ENCODE measurements around the gene EPN1. TPM values are rescaled to one million over a fixed set of nuclear protein-coding genes. Genes with fewer than 3 reads are reported as not detected.
A peak's percentile ranks its signal among the peaks of the same experiment; 100 is the strongest.

Gene EPN1
- total RNA-seq, 3 donors from 2014 or later (not counting 1 experiment from before 2014, with no cell fraction given): 47.6 to 56.4 (median 51.8) TPM

- Histone ChIP-seq H3K27me3 (ENCODE audit: control insufficient read depth, insufficient read depth, low read length) (no peaks in the 10 kb centered on the region), H3K4me3 (ENCODE audit: low read length) (no peak overlapping the region), H3K4me1 (ENCODE audit: control insufficient read depth, insufficient read depth, low read length) (peaks cover 14% of the 10 kb centered on the region), H3K27ac (ENCODE audit: low read length) (no peak overlapping the region), H3K36me3 (ENCODE audit: control insufficient read depth, insufficient read depth, low read length) (peaks cover 60% of the 10 kb centered on the region), H3K9me3 (ENCODE audit: control insufficient read depth, insufficient read depth, low read length) (no peaks in the 10 kb centered on the region)
- H3K27ac Mint-ChIP-seq: peak overlapping the region in 1 of 2 donors; percentile 22
- H3K36me3 Mint-ChIP-seq: no peaks in the 10 kb centered on the region
- ATAC-seq (no peak), DNase-seq (no peak)
- TF ChIP-seq, protein P1, sequence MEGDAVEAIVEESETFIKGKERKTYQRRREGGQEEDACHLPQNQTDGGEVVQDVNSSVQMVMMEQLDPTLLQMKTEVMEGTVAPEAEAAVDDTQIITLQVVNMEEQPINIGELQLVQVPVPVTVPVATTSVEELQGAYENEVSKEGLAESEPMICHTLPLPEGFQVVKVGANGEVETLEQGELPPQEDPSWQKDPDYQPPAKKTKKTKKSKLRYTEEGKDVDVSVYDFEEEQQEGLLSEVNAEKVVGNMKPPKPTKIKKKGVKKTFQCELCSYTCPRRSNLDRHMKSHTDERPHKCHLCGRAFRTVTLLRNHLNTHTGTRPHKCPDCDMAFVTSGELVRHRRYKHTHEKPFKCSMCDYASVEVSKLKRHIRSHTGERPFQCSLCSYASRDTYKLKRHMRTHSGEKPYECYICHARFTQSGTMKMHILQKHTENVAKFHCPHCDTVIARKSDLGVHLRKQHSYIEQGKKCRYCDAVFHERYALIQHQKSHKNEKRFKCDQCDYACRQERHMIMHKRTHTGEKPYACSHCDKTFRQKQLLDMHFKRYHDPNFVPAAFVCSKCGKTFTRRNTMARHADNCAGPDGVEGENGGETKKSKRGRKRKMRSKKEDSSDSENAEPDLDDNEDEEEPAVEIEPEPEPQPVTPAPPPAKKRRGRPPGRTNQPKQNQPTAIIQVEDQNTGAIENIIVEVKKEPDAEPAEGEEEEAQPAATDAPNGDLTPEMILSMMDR (IDR thresholded peaks at IDR 0.05): no peak
- intact Hi-C loops (cut with micrococcal nuclease): no loop called here
- peaks cover 17 to 27% of the 10 kb centered on the region in 2 donors for H3K4me1 Mint-ChIP-seq
- H3K9me3 Mint-ChIP-seq: no peaks in the 10 kb centered on the region
- whole genome bisulfite sequencing (ENCODE audit: insufficient coverage): 91% methylated on average over 42 of the region's 43 CpGs
- no peak overlapping the region for H3K4me3 Mint-ChIP-seq
- no peaks in the 10 kb centered on the region for H3K27me3 Mint-ChIP-seq (ENCODE audit: low read depth in 2 of 2)
Measured at GRCh38 chr19:55669418-55670279, 5.4 kb upstream of the EPN1 start.

- peak overlapping the region; percentile 34 to 60 for H3K27ac Mint-ChIP-seq
- 89% methylated on average over 23 of the region's 23 CpGs for WGBS (ENCODE audit: insufficient coverage)
- H3K4me3 ChIP-seq (ENCODE audit: low read length): no peak overlapping the region
- H3K9me3 Mint-ChIP-seq: no peaks in the 10 kb centered on the region
- intact Hi-C loops (cut with micrococcal nuclease): no loop called here
- no peaks in the 10 kb centered on the region for H3K27me3 Mint-ChIP-seq (ENCODE audit: low read depth in 2 of 2)
- H3K36me3 Mint-ChIP-seq: no peaks in the 10 kb centered on the region
- ATAC-seq (no peak), DNase-seq (peak in 1 of 2 donors; percentile 47)
- TF ChIP-seq, protein P1 (IDR thresholded peaks at IDR 0.05): no peak
- peaks cover 56% of the 10 kb centered on the region for H3K36me3 ChIP-seq (ENCODE audit: control insufficient read depth, insufficient read depth, low read length)
- H3K9me3 ChIP-seq (ENCODE audit: control insufficient read depth, insufficient read depth, low read length): no peaks in the 10 kb centered on the region
- no peaks in the 10 kb centered on the region for H3K27me3 ChIP-seq (ENCODE audit: control insufficient read depth, insufficient read depth, low read length)
- no peak overlapping the region for H3K4me3 Mint-ChIP-seq
- H3K4me1 ChIP-seq (ENCODE audit: control insufficient read depth, insufficient read depth, low read length): peaks cover 17% of the 10 kb centered on the region
- H3K27ac ChIP-seq (ENCODE audit: low read length): no peak overlapping the region
- peaks cover 20 to 32% of the 10 kb centered on the region in 2 donors for H3K4me1 Mint-ChIP-seq
Measured at GRCh38 chr19:55670280-55671053, 4.6 kb upstream of the EPN1 start.

DNA sequence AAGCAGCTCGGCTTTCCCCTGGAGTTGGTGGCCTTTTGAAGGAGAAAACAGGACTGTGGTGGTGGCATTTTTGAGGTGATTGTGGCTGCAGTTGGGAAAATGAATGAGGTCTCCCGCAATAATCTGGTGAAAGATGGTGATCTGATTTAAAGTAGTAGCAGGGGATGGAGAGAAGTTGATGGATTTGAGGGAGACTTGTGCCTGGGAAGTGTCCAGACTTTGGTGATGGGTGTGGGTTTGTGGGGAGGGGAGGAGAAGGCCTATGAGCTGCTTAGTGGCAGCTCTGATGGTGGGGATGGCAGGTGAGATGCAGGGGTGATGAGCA is 4.0 kb upstream of the EPN1 start:
- Histone ChIP-seq H3K9me3 (ENCODE audit: control insufficient read depth, insufficient read depth, low read length) (no peaks in the 10 kb centered on the region), H3K4me1 (ENCODE audit: control insufficient read depth, insufficient read depth, low read length) (peaks cover 22% of the 10 kb centered on the region), H3K27me3 (ENCODE audit: control insufficient read depth, insufficient read depth, low read length) (no peaks in the 10 kb centered on the region), H3K27ac (ENCODE audit: low read length) (no peak overlapping the region), H3K4me3 (ENCODE audit: low read length) (no peak overlapping the region), H3K36me3 (ENCODE audit: control insufficient read depth, insufficient read depth, low read length) (peaks cover 52% of the 10 kb centered on the region)
- DNase-seq: no peak
- intact Hi-C loops (cut with micrococcal nuclease): no loop called here
- TF ChIP-seq, protein P1 (IDR thresholded peaks at IDR 0.05): no peak
- Mint-ChIP-seq H3K4me3 (peak overlapping the region; percentile 17), H3K27me3 (ENCODE audit: low read depth in 2 of 2) (no peaks in the 10 kb centered on the region), H3K27ac (peak overlapping the region; percentile 50 to 60), H3K36me3 (no peaks in the 10 kb centered on the region), H3K4me1 (peaks cover 26 to 34% of the 10 kb centered on the region in 2 donors), H3K9me3 (no peaks in the 10 kb centered on the region)
- WGBS (ENCODE audit: insufficient coverage): 79% methylated on average over 2 of the region's 2 CpGs
- ATAC-seq: no peak

All from natural killer cell (primary cell).